Fibroblast of lung (primary cell): ENCODE data around the gene GHSR. TPM values are rescaled to one million over a fixed set of nuclear protein-coding genes. Genes with fewer than 3 reads are reported as not detected.

Experiments
- DNase-seq, 2 donors: peaks; one replicate each; pipeline versions ENCODE4 v3.0.0 to v3.0.0-alpha.2; 2010; ENCODE audit warnings: low read depth in 2 of 2
- H2AFZ ChIP-seq: 2 replicates; pipeline ENCODE4 v1.5.1; 2012; ENCODE audit warnings: low read length, control low read depth, inconsistent platforms
- H3K27ac ChIP-seq: 2 replicates; pipeline ENCODE4 v1.5.1; 2011; ENCODE audit warnings: low read length, control low read depth; ENCODE audit not compliant: insufficient read depth
- H3K27me3 ChIP-seq: 2 replicates; pipeline ENCODE4 v1.5.1; 2011; ENCODE audit warnings: mild to moderate bottlenecking, low read length; ENCODE audit not compliant: control insufficient read depth, insufficient read depth
- H3K36me3 ChIP-seq: 2 replicates; pipeline ENCODE4 v1.5.1; 2011; ENCODE audit warnings: low read length; ENCODE audit not compliant: control insufficient read depth, insufficient read depth
- H3K4me1 ChIP-seq: 2 replicates; pipeline ENCODE4 v1.5.1; 2011; ENCODE audit warnings: low read length; ENCODE audit not compliant: control insufficient read depth, insufficient read depth; ENCODE audit errors: extremely low read depth
- H3K4me2 ChIP-seq: 2 replicates; pipeline ENCODE4 v1.5.1; 2011; ENCODE audit warnings: low read length, control low read depth; ENCODE audit not compliant: insufficient read depth; ENCODE audit errors: extremely low read depth
- H3K4me3 ChIP-seq, 4 experiments: fragments of 200-600 bp in 1 of 4; sonication (generic) in 1 of 4; replicated peaks in 1 of 4; 2 replicates each; pipeline ENCODE4 v1.5.1; 2011 to 2016; ENCODE audit warnings: low read length in 4 of 4, low read depth in 3 of 4, mild to moderate bottlenecking in 3 of 4, control low read depth in 2 of 4, inconsistent platforms in 1 of 4, mixed read lengths in 1 of 4; ENCODE audit not compliant: insufficient read depth in 1 of 4; ENCODE audit errors: control extremely low read depth in 1 of 4
- H3K79me2 ChIP-seq: 2 replicates; pipeline ENCODE4 v1.5.1; 2012; ENCODE audit warnings: mild to moderate bottlenecking, low read length, inconsistent platforms; ENCODE audit not compliant: control insufficient read depth, insufficient read depth
- H3K9ac ChIP-seq: 2 replicates; pipeline ENCODE4 v1.5.1; 2011; ENCODE audit warnings: mild to moderate bottlenecking, low read length, control low read depth; ENCODE audit not compliant: insufficient read depth
- H3K9me3 ChIP-seq: 2 replicates; pipeline ENCODE4 v1.5.1; 2012; ENCODE audit warnings: low read depth, low read length; ENCODE audit not compliant: control insufficient read depth, insufficient read depth
- H4K20me1 ChIP-seq: 2 replicates; pipeline ENCODE4 v1.5.1; 2011; ENCODE audit warnings: low read length; ENCODE audit not compliant: control insufficient read depth, insufficient read depth; ENCODE audit errors: extremely low read depth
- CTCF ChIP-seq, 2 donors: IDR thresholded peaks in 1 of 2; conservative IDR thresholded peaks in 1 of 2; 1 replicate in 1 of 2; 2 replicates in 1 of 2; pipeline ENCODE4 v1.5.1; 2011 to 2012; ENCODE audit warnings: low read length in 2 of 2, control low read depth in 1 of 2, inconsistent platforms in 1 of 2, low read depth in 1 of 2, mild to moderate bottlenecking in 1 of 2
- EZH2 ChIP-seq: IDR thresholded peaks from 2 replicates; pipeline ENCODE4 v1.5.1; 2012; ENCODE audit warnings: low read length, control low read depth, mild to moderate bottlenecking; ENCODE audit errors: missing control alignments
- polyA plus RNA-seq, 2 donors: library from polyadenylated mRNA; depleted of rRNA in 1 of 2; stranded (reverse) in 1 of 2; unstranded in 1 of 2; fragments of >200 nt; gene quantifications; 2 replicates each; pipeline ENCODE4 v1.2.1, GENCODE V29; 2011 to 2012; ENCODE audit warnings: missing spikeins in 1 of 2
- total RNA-seq: library from RNA; depleted of rRNA; stranded (reverse); fragments of >200 nt; gene quantifications from 2 replicates; pipeline ENCODE4 v1.2.1, GENCODE V29; 2014

GHSR gene
- total and polyA plus RNA-seq, 2 donors (not counting 1 experiment from before 2014, with no cell fraction given), result not detected

DNA sequence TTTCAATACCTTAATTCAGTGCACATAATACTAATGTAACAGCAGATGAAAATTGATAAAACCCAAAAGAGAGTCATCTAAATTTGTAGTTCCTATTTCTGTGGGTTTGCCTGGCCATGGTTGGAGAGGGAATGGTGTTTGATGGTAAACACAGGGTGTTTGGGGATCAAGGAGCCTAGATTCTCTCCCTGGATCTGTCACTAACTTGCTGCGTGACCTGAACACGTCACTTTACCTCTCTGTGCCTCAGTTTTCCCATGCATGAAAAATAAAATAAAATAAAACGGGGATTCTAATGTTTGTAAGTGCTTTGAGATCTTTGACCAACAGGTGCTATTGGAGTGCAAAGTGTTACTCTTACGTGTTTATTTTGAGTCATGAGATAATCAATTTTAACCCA, 49.8 kb downstream of the GHSR start:
- Histone ChIP-seq H3K79me2 (no peaks in the 10 kb centered on the region), H3K9ac (no peak overlapping the region), H4K20me1 (no peaks in the 10 kb centered on the region), H3K27me3 (no peaks in the 10 kb centered on the region), H3K27ac (no peak overlapping the region), H3K4me3 (no peak overlapping the region), H2AFZ (no peak overlapping the region), H3K4me1 (no peaks in the 10 kb centered on the region), H3K36me3 (peaks cover 2% of the 10 kb centered on the region), H3K4me2 (no peak overlapping the region), H3K9me3 (no peaks in the 10 kb centered on the region)
- DNase-seq, result no peak
- no peak for TF ChIP-seq EZH2

DNA sequence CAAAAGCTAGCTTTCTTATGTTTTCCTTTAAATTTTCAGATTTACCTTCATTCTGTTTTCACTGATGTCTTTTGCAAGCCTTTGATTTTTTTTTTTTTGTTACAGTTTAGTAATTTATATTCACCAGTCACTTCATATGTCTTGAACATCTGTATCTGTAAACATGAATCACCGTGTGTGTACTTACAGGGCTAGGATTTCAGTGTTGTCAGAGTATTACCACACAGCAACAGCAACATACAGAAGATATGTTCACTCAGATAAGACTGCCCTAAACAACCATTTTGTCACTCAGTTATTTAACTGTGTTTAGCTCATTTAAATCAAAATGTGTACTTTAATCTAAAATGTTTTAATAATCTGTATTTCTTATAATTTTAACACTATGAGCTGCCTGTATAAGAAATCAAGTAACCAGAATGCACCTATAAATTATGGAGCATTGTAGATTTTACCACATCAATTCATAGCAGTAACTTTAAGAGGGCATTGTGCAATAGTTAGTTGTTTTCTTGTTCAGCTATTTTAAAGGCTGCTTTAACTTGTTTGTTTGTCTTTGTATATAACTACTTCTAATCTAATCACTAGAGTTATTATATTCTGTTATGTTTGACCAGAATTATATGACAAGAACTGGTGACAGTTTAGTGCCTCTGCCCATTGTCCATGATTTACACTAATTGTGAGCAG, 50.4 kb downstream of the GHSR start:
- no peaks in the 10 kb centered on the region for H3K4me1 ChIP-seq
- H3K27me3 ChIP-seq, result no peaks in the 10 kb centered on the region
- H3K79me2 ChIP-seq, result no peaks in the 10 kb centered on the region
- DNase-seq, result peak; percentile 25 to 77
- H3K4me3 ChIP-seq, result no peak overlapping the region
- no peak overlapping the region for H3K27ac ChIP-seq
- H3K4me2 ChIP-seq, result no peak overlapping the region
- no peaks in the 10 kb centered on the region for H3K9me3 ChIP-seq
- peaks cover 2% of the 10 kb centered on the region for H3K36me3 ChIP-seq
- no peak overlapping the region for H2AFZ ChIP-seq
- H3K9ac ChIP-seq, result no peak overlapping the region
- no peak for TF ChIP-seq EZH2
- TF ChIP-seq CTCF (conservative IDR thresholded peaks at IDR 0.05 in 1 of 2, IDR thresholded peaks at IDR 0.05 in 1 of 2; ENCODE audit: low read depth in 1 of 2, low read length in 2 of 2), result no peak
- no peaks in the 10 kb centered on the region for H4K20me1 ChIP-seq

DNA sequence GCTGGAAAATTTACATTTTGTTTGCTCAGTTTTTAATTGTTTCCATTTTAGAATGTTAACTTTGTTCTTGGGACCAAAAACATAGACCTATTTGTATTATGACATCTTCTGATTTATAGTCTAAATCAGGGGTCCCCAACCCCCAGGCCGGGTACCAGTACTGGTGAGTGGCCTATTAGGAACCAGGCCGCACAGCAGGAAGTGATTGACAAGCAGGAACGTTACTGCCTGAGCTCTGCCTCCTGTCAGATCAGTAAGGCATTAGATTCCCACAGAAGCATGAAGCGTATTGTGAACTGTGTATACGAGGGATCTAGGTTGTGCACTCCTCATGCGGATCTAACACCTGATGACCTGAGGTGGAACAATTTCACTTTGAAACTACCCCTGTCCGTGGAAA, 51.9 kb downstream of the GHSR start:
- H2AFZ ChIP-seq, result no peak overlapping the region
- H4K20me1 ChIP-seq, result no peaks in the 10 kb centered on the region
- H3K4me2 ChIP-seq, result no peak overlapping the region
- no peak for DNase-seq
- H3K79me2 ChIP-seq, result no peaks in the 10 kb centered on the region
- no peaks in the 10 kb centered on the region for H3K9me3 ChIP-seq
- H3K4me1 ChIP-seq, result no peaks in the 10 kb centered on the region
- H3K27ac ChIP-seq, result no peak overlapping the region
- no peak overlapping the region for H3K4me3 ChIP-seq
- H3K36me3 ChIP-seq, result peaks cover 2% of the 10 kb centered on the region
- no peak overlapping the region for H3K9ac ChIP-seq
- TF ChIP-seq CTCF (conservative IDR thresholded peaks at IDR 0.05 in 1 of 2, IDR thresholded peaks at IDR 0.05 in 1 of 2; ENCODE audit: low read depth in 1 of 2, low read length in 2 of 2) (no peak), EZH2 (no peak)
- H3K27me3 ChIP-seq, result no peaks in the 10 kb centered on the region
